HepG2 (cell line): ENCODE measurements around the gene MYCT1.

Source experiments
- EP300 ChIP-seq, 3 experiments: sonication (generic) in 1 of 3; formaldehyde crosslinking in 1 of 3; IDR thresholded peaks; 2 replicates each; pipeline versions ENCODE4 v1.5.1 to v1.6.1; 2011 to 2020; ENCODE audit warnings: low read depth in 2 of 3, low read length in 2 of 3, borderline replicate concordance in 1 of 3, improper control_type of control experiment in 1 of 3, mild to moderate bottlenecking in 1 of 3, missing genetic modification reagents in 1 of 3, moderate library complexity in 1 of 3
- FOXK2 ChIP-seq: fragments of 450-650 bp; IDR thresholded peaks from 2 replicates; pipeline ENCODE4 v1.6.1; 2016
- KLF6 ChIP-seq: IDR thresholded peaks from 2 replicates; pipeline ENCODE4 v1.8.0; 2016; ENCODE audit warnings: missing biosample characterization, missing genetic modification reagents
- NR2C2 ChIP-seq: sonication (generic); formaldehyde crosslinking; IDR thresholded peaks from 2 replicates; pipeline ENCODE4 v1.4.0; 2020; ENCODE audit warnings: missing genetic modification reagents, mild to moderate bottlenecking, moderate library complexity, borderline replicate concordance
- SRF ChIP-seq: IDR thresholded peaks from 2 replicates; pipeline ENCODE4 v1.6.1; 2011; ENCODE audit warnings: mild to moderate bottlenecking, low read depth, low read length, moderate library complexity
- ZNF761 ChIP-seq: sonication (generic); formaldehyde crosslinking; conservative IDR thresholded peaks from 2 replicates; pipeline ENCODE4 v1.4.0; 2020; ENCODE audit warnings: mild to moderate bottlenecking, missing genetic modification reagents
- ZNF776 ChIP-seq: sonication (generic); formaldehyde crosslinking; IDR thresholded peaks from 2 replicates; pipeline ENCODE4 v1.4.0; 2020; ENCODE audit warnings: mild to moderate bottlenecking, missing genetic modification reagents
- ZNF83 ChIP-seq: sonication (generic); formaldehyde crosslinking; IDR thresholded peaks from 2 replicates; pipeline ENCODE4 v1.4.0; 2020; ENCODE audit warnings: missing genetic modification reagents, mild to moderate bottlenecking, borderline replicate concordance
- TF ChIP-seq, protein P1 (sequence below): sonication (generic); formaldehyde crosslinking; IDR thresholded peaks from 2 replicates; pipeline ENCODE4 v1.8.0; 2022; ENCODE audit warnings: mild to moderate bottlenecking, missing genetic modification reagents, borderline replicate concordance
- TF ChIP-seq, protein P2 (sequence below): sonication (generic); formaldehyde crosslinking; IDR thresholded peaks from 2 replicates; pipeline ENCODE4 v1.4.0; 2020; ENCODE audit warnings: missing genetic modification reagents
- TF ChIP-seq, protein P3 (sequence below), 2 experiments: fragments of 450-650 bp in 1 of 2; sonication (generic) in 1 of 2; formaldehyde crosslinking in 1 of 2; IDR thresholded peaks; 2 replicates each; pipeline versions ENCODE4 v1.6.1 to v1.8.0; 2016 to 2022; ENCODE audit warnings: antibody characterized with exemption in 1 of 2, mild to moderate bottlenecking in 1 of 2, missing genetic modification reagents in 1 of 2

DNA sequence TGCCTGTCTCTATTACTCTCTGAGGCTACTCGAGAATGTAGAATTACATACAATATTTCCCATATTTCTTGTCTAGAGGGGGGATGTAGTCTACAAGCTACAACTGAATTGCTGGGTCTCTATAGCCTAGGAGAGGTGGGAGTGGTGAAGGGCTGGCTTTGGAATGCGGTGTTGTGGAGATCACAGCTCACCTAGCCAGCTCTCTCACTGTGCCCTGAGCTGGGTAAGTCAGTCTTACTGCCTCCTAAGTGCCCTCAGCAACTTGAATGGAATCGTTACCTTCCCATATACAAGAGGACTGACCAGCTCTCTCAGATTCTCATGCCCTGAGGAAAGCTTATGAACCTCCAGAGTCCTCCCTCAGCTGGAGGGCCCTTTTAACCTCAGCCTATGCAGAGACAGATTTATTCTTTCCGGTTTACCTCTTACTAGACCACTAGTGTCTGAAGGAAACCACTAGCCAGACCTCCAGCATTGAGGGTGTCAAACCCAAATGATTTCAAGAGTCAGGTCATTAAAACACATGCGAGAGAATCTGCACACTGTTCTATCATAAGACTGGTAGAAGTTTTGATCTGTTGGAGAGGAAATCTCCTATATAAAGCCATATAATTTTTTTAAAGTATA, 73.5 kb downstream of the MYCT1 start:
- TF ChIP-seq ZNF83 (CRISPR knock-in tag) (no peak), SRF (no peak), ZNF776 (CRISPR knock-in tag) (no peak), KLF6 (no peak), FOXK2 (no peak), ZNF761 (no peak), EP300 (IDR thresholded peaks at IDR 0.05; ENCODE audit: low read depth in 2 of 2, low read length in 2 of 2) (no peak), EP300 (CRISPR knock-in tag; IDR thresholded peaks at IDR 0.05; ENCODE audit: borderline replicate concordance) (no peak), NR2C2 (CRISPR knock-in tag) (no peak)
- TF ChIP-seq, protein P1, sequence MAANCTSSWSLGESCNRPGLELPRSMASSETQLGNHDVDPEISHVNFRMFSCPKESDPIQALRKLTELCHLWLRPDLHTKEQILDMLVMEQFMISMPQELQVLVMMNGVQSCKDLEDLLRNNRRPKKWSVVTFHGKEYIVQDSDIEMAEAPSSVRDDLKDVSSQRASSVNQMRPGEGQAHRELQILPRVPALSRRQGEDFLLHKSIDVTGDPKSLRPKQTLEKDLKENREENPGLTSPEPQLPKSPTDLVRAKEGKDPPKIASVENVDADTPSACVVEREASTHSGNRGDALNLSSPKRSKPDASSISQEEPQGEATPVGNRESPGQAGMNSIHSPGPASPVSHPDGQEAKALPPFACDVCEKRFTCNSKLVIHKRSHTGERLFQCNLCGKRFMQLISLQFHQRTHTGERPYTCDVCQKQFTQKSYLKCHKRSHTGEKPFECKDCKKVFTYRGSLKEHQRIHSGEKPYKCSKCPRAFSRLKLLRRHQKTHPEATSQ (CRISPR knock-in tag), result no peak
- TF ChIP-seq, protein P2, sequence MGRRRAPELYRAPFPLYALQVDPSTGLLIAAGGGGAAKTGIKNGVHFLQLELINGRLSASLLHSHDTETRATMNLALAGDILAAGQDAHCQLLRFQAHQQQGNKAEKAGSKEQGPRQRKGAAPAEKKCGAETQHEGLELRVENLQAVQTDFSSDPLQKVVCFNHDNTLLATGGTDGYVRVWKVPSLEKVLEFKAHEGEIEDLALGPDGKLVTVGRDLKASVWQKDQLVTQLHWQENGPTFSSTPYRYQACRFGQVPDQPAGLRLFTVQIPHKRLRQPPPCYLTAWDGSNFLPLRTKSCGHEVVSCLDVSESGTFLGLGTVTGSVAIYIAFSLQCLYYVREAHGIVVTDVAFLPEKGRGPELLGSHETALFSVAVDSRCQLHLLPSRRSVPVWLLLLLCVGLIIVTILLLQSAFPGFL, result no peak
- TF ChIP-seq, protein P3, sequence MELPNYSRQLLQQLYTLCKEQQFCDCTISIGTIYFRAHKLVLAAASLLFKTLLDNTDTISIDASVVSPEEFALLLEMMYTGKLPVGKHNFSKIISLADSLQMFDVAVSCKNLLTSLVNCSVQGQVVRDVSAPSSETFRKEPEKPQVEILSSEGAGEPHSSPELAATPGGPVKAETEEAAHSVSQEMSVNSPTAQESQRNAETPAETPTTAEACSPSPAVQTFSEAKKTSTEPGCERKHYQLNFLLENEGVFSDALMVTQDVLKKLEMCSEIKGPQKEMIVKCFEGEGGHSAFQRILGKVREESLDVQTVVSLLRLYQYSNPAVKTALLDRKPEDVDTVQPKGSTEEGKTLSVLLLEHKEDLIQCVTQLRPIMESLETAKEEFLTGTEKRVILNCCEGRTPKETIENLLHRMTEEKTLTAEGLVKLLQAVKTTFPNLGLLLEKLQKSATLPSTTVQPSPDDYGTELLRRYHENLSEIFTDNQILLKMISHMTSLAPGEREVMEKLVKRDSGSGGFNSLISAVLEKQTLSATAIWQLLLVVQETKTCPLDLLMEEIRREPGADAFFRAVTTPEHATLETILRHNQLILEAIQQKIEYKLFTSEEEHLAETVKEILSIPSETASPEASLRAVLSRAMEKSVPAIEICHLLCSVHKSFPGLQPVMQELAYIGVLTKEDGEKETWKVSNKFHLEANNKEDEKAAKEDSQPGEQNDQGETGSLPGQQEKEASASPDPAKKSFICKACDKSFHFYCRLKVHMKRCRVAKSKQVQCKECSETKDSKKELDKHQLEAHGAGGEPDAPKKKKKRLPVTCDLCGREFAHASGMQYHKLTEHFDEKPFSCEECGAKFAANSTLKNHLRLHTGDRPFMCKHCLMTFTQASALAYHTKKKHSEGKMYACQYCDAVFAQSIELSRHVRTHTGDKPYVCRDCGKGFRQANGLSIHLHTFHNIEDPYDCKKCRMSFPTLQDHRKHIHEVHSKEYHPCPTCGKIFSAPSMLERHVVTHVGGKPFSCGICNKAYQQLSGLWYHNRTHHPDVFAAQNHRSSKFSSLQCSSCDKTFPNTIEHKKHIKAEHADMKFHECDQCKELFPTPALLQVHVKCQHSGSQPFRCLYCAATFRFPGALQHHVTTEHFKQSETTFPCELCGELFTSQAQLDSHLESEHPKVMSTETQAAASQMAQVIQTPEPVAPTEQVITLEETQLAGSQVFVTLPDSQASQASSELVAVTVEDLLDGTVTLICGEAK (IDR thresholded peaks at IDR 0.05), result no peak
- TF ChIP-seq, protein P3 (CRISPR knock-in tag; IDR thresholded peaks at IDR 0.05), result no peak
